ENCODE results near the gene WDR86.

WDR86 gene

GRCh38 chr7:151435103-151435916 is 25.5 kb upstream of the WDR86 start:
- no peak overlapping the region for H3K27ac Mint-ChIP-seq
- H3K27me3 Mint-ChIP-seq = no peaks in the 10 kb centered on the region
- H3K36me3 Mint-ChIP-seq (ENCODE audit: low read depth) = no peaks in the 10 kb centered on the region
- no peaks in the 10 kb centered on the region for H3K9me3 Mint-ChIP-seq
- peaks cover 19% of the 10 kb centered on the region for H3K4me1 Mint-ChIP-seq
- ATAC-seq (no peak), DNase-seq (no peak)
- H3K4me3 Mint-ChIP-seq = no peak overlapping the region

- no peak for DNase-seq
- no peak for ATAC-seq
- Mint-ChIP-seq H3K9me3 (no peaks in the 10 kb centered on the region), H3K4me3 (no peak overlapping the region), H3K36me3 (ENCODE audit: low read depth) (no peaks in the 10 kb centered on the region), H3K4me1 (peaks cover 24% of the 10 kb centered on the region), H3K27ac (no peak overlapping the region), H3K27me3 (no peaks in the 10 kb centered on the region)
These were observed 24.7 kb upstream of the WDR86 start for GRCh38 chr7:151434549-151434948.

- H3K4me3 Mint-ChIP-seq = no peak overlapping the region
- no peak overlapping the region for H3K27ac Mint-ChIP-seq
- H3K27me3 Mint-ChIP-seq = no peaks in the 10 kb centered on the region
- H3K4me1 Mint-ChIP-seq = peaks cover 30% of the 10 kb centered on the region
- H3K9me3 Mint-ChIP-seq = no peaks in the 10 kb centered on the region
- H3K36me3 Mint-ChIP-seq (ENCODE audit: low read depth) = no peaks in the 10 kb centered on the region
- ATAC-seq (no peak), DNase-seq (no peak)
These were observed 24.0 kb upstream of the WDR86 start for GRCh38 chr7:151433721-151434400.

DNA sequence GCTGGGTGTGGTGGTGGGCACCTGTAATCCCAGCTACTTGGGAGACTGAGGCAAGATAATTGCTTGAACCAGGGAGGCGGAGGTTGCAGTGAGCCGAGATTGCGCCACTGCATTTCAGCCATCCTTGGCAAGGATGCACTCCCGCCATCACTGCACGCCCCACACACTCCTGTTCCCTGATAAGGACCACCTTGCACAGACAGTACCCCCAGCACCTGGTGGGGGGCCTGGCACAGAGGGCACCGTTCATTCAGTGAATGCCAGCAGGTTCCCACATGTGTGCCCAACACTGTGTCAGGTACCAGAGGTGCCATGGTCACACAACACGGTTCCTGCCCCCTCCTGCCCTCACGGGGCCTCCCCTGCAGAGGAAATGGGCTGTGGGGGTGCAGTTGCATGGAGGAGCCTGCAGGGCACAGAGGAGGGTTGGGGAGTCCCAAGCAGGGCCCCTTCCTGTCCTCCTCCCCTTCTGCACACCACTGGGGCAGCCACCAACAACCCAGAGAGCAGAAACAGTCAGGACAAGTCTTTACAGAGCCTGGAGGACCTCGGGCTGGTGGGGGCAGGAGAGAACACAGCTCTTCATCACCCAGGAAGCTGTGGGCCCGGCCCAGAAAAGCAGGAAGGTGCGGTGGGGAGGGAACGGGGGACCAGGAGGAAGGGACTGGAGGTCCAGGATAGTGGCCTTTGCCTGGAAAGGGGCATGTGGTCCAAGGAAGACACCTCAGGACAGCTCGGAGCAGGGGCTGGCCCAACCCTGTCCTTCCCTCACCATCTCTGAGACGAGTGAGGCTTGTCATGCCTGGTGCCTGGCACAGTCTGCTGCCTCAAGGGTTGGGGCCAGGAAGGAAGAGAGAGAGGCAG is 23.1 kb upstream of the WDR86 start:
- peak; percentile 85 for ATAC-seq
- Mint-ChIP-seq H3K36me3 (ENCODE audit: low read depth) (no peaks in the 10 kb centered on the region), H3K4me3 (no peak overlapping the region), H3K27me3 (no peaks in the 10 kb centered on the region), H3K27ac (peak overlapping the region; percentile 60), H3K4me1 (peaks cover 40% of the 10 kb centered on the region), H3K9me3 (no peaks in the 10 kb centered on the region)
- DNase-seq = peak; percentile 64

DNA sequence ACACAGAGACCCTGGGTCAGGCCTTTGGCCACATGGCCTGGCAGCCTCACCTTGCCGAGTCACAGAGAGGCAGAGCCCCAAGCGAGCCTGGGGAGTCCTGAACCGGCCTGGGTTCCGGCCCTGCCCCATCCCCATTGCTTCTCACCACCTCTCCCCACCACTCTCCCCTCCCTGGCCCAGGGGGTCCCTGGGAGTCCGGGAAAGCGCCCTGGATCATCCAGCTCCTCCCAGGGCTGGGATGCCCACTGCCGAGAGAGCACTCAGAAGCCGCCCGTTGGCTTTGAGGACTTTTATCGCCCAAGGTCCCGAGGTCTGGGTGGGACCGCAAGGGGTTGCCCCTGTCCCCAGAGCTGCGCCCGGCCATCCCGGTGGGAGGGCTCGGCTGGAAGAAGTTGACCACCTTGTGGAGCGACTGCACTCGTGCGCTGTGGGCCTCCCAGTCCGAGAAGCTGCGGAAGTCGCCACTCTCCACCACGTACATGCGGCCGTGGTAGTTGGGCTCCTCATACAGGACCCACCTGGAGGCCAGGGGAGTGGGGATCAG is 22.0 kb upstream of the WDR86 start:
- Mint-ChIP-seq H3K27ac (no peak overlapping the region), H3K9me3 (no peaks in the 10 kb centered on the region), H3K4me1 (peaks cover 43% of the 10 kb centered on the region), H3K4me3 (no peak overlapping the region), H3K27me3 (no peaks in the 10 kb centered on the region), H3K36me3 (ENCODE audit: low read depth) (no peaks in the 10 kb centered on the region)
- ATAC-seq (no peak), DNase-seq (no peak)

DNA sequence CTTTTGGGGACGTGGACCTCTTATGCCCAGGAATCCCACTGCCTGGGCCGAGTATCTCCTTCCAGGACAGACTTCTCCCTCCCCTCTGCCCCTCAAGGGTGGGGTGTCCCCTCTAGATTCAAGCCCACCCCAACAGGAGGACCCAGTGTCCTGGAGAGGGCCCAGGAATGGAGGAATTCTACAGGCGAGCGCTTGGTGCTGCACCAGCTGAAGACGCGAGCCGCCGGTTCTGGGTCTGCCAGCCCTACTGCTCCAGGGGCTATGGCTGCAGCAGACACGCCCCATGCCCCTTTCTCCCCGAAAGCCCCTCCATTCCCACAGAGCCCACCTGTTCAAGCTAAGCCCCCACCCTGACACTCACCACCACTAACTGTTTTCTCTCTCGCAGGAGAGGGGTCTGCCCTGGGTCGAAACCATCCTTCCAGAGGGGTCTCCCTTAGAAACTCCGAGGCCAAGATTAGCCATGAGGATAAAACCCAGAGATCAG is 21.5 kb upstream of the WDR86 start:
- H3K4me1 Mint-ChIP-seq = peaks cover 43% of the 10 kb centered on the region
- H3K36me3 Mint-ChIP-seq (ENCODE audit: low read depth) = no peaks in the 10 kb centered on the region
- ATAC-seq (no peak), DNase-seq (no peak)
- H3K27ac Mint-ChIP-seq = no peak overlapping the region
- H3K27me3 Mint-ChIP-seq = no peaks in the 10 kb centered on the region
- no peaks in the 10 kb centered on the region for H3K9me3 Mint-ChIP-seq
- no peak overlapping the region for H3K4me3 Mint-ChIP-seq

- Mint-ChIP-seq H3K4me1 (peaks cover 43% of the 10 kb centered on the region), H3K27ac (no peak overlapping the region), H3K4me3 (no peak overlapping the region), H3K36me3 (ENCODE audit: low read depth) (no peaks in the 10 kb centered on the region), H3K9me3 (no peaks in the 10 kb centered on the region), H3K27me3 (no peaks in the 10 kb centered on the region)
- ATAC-seq (no peak), DNase-seq (no peak)
These were observed 20.8 kb upstream of the WDR86 start for GRCh38 chr7:151430391-151431205.

DNA sequence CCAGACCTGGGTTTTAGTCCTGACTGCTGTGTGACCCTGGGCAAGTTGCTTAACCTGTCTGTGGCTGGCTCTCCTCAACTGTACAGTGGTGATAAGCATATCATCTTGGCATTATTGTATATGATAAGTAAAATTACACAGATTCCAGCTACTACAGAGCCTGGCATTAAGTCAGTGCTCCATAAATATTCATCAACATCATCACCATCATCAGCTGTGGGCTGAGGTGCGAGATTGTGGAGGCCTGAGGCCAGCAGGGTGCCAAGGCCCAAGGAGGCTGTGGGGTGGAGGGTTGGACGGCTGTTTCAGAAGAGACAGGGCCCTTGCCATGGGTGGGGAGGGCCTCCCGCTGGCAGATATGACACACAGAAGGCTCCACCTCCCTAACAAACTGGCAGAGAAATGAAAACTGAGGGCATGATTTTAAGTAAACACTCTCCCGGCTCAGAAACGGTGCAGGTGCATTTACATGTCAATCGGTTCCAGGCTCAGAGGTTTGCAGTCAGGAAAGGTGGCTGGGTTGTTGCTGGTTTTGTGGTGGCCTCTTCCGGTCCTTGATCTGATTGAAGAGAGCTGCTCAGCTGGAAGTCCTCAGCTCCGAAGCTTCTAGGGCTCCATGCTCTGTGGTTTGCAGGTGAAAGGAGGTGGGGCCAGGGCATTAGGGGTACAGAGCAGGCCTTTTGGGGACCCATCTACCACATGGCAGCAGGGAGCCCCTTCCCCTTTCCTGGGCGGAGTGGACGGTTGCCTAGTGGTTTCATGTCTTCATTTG is 19.9 kb upstream of the WDR86 start:
- ATAC-seq (peak; percentile 55), DNase-seq (no peak)
- no peaks in the 10 kb centered on the region for H3K36me3 Mint-ChIP-seq (ENCODE audit: low read depth)
- H3K27me3 Mint-ChIP-seq = no peaks in the 10 kb centered on the region
- no peak overlapping the region for H3K27ac Mint-ChIP-seq
- no peak overlapping the region for H3K4me3 Mint-ChIP-seq
- peaks cover 43% of the 10 kb centered on the region for H3K4me1 Mint-ChIP-seq
- no peaks in the 10 kb centered on the region for H3K9me3 Mint-ChIP-seq

- H3K4me1 Mint-ChIP-seq = peaks cover 43% of the 10 kb centered on the region
- no peak overlapping the region for H3K4me3 Mint-ChIP-seq
- no peaks in the 10 kb centered on the region for H3K9me3 Mint-ChIP-seq
- DNase-seq (no peak), ATAC-seq (no peak)
- H3K27me3 Mint-ChIP-seq = no peaks in the 10 kb centered on the region
- no peak overlapping the region for H3K27ac Mint-ChIP-seq
- no peaks in the 10 kb centered on the region for H3K36me3 Mint-ChIP-seq (ENCODE audit: low read depth)
These were observed 19.4 kb upstream of the WDR86 start for GRCh38 chr7:151429237-151429559.

DNA sequence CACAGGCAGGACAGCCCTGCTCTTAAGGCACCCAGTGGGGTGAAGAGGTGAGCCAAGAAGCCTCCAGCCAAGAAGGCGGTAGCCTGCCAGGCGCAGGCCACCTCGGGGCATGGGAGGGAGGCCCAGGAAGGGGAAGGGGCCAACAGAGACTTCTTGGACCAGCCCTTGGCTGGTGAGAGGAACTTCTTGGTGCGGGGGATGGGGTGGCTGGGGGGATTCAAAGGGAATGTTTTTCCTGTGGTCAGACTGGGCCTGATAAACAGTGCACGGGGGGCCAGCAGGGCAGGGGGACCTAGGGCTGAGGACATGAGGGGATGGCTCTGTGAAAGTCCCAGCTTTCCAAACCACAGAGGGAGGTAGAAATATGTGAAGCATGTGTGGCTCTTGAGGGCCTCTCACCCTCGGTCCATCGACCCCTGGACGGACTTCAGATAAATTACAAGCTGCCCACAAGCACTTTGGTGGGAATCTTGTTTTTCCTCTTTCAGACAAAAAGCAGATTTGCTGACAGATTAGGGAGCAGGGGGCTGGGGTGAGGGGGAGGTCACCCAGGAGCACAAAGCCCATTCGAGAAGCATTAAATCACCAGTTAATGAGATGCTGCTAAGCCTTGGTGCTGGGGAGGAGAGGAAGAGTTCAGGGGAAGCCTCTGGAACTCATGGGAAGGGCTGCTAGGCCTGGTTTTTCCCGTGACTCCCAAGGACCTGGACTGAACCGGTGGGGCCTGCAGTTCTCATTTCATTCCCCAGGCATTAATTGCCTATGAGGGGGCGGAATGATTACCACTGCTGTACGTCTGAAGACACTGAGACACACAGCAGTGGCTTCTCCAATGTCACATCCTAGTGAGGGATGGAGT is 18.8 kb upstream of the WDR86 start:
- Mint-ChIP-seq H3K27me3 (no peaks in the 10 kb centered on the region), H3K9me3 (no peaks in the 10 kb centered on the region), H3K4me1 (peaks cover 43% of the 10 kb centered on the region), H3K4me3 (no peak overlapping the region), H3K36me3 (ENCODE audit: low read depth) (no peaks in the 10 kb centered on the region), H3K27ac (no peak overlapping the region)
- ATAC-seq (no peak), DNase-seq (no peak)

GRCh38 chr7:151427705-151428377 is 18.0 kb upstream of the WDR86 start:
- no peak for ATAC-seq
- H3K9me3 Mint-ChIP-seq = no peaks in the 10 kb centered on the region
- H3K4me3 Mint-ChIP-seq = no peak overlapping the region
- no peaks in the 10 kb centered on the region for H3K36me3 Mint-ChIP-seq (ENCODE audit: low read depth)
- DNase-seq = no peak
- no peak overlapping the region for H3K27ac Mint-ChIP-seq
- peaks cover 35% of the 10 kb centered on the region for H3K4me1 Mint-ChIP-seq
- no peaks in the 10 kb centered on the region for H3K27me3 Mint-ChIP-seq

- DNase-seq (no peak), ATAC-seq (no peak)
- Mint-ChIP-seq H3K36me3 (ENCODE audit: low read depth) (no peaks in the 10 kb centered on the region), H3K4me1 (peaks cover 31% of the 10 kb centered on the region), H3K27me3 (no peaks in the 10 kb centered on the region), H3K27ac (no peak overlapping the region), H3K9me3 (no peaks in the 10 kb centered on the region), H3K4me3 (no peak overlapping the region)
These were observed 17.3 kb upstream of the WDR86 start for GRCh38 chr7:151426904-151427704.

Data from activated naive CD8-positive, alpha-beta T cell treated with anti-CD3 and anti-CD28 coated beads, Interleukin-2, amount 50 U/mL, for 24 hours (primary cell).